HG02588 (cell line): ENCODE results near the gene HBEGF.
A peak's percentile ranks its signal among the peaks of the same experiment; 100 is the strongest.

ENCODE experiments used
- ATAC-seq: cut with Tn5 transposase; IDR thresholded peaks from one replicate; pipeline ENCODE4 v1.9.1; 2021; ENCODE audit warnings: mild to moderate bottlenecking, moderate library complexity; ENCODE audit not compliant: unreplicated experiment

HBEGF gene

DNA sequence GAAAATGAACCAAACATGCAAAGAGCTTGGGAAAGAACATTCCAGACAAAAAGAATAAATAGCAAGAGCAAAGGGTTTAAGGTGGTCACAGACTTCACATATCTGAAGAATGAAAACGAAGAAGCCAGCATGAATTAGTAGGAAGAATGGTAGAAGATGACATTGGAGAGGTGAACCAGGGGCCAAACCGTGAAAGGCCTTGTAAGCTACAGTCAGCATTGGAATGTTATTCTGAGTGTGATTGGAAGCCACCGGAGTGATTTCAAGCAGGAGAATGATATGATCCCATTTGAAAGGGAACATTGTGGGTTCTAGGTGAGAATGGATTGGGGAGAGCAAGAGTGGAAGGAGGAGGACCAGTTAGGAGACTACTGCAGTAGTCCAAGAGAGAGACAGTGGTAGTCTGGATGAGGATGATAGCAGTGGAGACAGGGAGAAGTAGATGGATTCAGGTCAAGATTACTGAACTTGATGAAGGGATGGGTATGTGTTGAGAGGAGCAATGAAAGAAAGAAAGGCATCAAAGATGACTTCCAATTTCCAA, 36.6 kb downstream of the HBEGF start:
- ATAC-seq = no peak

DNA sequence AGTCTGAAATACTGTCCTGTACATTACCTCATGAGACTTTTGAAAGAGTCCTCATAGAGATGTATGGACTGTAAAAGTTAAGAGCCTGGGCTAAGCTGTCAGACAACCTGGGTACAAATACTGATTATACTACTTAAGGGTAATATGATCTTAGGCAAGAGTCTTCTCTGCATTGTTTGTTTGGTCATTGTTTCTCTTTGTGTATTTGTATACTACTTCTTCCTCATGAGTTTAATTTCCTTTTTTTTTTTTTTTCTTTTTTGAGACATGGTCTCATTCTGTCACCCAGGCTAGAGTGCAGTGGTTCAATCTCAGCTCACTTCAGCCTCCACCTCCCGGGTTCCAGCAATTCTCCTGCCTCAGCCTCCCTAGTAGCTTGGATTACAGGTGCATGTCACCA, 40.9 kb downstream of the HBEGF start:
- no peak for ATAC-seq

DNA sequence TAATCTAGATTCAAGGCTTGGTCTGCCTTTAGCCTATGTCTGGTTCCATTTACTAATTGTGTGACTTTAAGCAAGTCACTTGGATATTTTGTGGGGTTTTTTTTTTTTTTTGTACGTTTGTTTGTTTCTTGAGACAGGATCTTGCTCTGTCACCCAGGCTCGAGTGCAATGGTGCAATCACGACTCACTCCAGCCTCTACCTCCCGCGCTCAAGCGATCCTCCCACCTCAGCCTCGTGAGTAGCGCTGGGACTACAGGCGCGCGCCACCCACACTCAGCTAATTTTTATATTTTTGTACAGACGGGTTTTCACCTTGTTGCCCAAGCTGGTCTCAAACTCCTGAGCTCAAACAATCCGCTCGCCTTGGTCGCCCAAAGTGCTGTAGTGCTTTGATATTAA, 42.4 kb downstream of the HBEGF start:
- ATAC-seq = no peak

DNA sequence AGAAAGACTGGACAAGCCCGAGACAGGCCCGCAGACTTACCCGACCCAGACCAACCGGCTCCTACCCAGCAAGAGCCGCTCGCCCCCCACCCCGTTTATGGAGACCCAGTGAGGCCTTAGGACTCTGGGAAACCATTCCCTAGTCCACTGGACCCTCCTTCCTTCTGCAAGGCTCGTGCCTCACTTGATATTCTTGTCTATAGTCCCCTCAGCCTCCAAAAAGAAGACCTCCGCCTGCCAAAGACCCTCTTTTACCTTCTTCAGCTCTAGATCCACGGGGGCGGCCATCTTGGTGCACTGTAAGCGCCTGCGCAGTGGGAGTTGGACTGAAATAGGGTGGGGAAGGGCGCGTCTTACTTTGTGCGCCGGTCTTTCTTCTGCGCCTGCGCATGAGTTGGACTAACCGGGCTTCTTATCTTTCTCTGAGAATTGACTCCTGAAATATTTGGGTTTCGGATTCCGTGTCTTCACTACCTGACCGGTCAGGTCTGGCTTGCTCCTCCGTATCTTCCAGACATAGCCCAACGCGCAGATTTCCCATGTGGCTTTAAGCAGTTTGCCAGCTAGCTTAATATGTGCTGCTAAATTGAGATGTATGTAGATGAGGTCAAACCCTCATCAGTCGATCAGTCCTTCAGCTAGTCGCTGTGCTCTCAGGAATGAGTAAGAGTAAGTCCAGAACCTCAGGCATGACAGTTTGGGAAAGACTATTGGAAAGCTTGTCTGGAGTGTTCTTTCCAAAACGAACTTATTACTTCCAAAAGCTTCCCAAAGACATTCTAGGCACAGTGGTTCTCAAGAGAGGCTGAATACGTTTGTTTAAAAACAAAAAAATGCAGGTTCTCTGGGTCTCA, 43.4 kb downstream of the HBEGF start, which contains the start of gene PFDN1:
Gene PFDN1 (minus strand): TSS at position 316 of the 854 bp plus-strand sequence. CDS start 28 bp downstream, at position 288.
- peak; percentile 97 for ATAC-seq

DNA sequence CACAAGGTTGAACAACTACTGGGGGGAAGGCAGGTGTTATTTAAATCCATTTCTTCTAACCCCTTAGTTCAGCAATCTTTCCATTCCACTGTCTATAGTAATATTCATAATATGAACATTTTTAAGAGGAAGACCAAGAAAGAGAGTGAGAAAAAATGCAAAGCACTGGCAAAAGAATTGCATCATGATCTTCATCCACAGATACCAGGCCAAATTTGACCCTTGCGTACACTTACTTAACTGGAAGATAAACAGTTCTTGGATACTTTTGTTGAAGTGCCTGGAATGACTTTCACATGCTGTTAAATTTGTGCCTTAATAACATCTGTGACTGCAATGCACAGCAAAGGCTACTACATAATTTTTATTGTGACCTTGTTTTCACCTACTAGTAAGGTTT, 45.3 kb downstream of the HBEGF start:
- ATAC-seq = no peak

DNA sequence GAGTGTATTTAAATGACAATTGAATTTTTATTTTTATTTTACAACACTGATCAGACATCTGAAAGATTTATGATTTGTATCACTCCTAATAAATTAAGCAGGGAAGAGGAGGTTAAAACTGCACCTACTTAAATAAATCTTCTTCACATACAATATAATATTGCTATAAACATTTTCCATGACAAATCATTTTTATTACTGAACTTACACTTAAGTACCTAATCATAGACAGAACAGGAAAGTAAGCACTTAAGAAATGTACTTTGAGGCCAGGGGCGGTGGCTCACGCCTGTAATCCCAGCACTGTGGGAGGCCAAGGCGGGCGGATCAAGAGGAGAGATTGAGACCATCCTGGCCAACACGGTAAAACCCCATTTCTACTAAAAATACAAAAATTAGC, 47.3 kb downstream of the HBEGF start:
- no peak for ATAC-seq

DNA sequence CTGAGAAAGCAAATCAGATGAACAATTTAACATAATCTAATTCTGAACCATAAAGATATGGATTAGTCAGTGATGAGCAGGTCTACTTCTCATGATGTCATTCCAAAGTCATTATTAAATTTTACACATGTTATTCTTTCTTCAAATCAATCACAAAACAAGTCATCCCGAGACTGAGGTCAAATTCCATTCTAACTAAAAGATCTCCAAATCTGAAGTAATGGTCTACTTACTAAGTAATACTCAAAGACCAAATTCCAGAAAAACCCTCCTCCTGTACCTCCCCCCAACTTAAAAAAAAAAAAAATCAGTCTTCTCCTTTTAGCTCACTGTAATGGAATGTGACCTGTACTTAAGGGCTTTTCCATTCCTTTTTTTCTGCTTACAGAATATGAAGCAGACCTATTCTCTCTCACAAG, 48.2 kb downstream of the HBEGF start:
- ATAC-seq = no peak

DNA sequence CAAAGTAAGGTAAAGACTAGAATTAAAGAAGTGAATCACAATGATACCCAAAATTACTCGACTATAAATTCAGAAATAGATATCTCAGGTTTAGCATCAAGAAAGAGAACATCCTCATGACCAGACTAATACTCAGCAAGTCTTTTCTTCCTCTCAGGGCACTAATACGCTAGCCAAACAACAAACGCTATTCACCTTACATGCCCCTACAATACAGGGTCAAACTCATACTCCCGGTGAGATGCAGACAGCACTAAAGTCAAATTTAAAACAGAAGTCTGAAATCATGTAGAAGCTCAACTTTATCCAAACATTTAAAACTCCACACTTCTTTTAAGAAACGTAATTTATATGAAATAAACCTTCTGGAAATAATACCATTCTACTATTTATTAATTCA, 49.1 kb downstream of the HBEGF start:
- ATAC-seq = no peak

DNA sequence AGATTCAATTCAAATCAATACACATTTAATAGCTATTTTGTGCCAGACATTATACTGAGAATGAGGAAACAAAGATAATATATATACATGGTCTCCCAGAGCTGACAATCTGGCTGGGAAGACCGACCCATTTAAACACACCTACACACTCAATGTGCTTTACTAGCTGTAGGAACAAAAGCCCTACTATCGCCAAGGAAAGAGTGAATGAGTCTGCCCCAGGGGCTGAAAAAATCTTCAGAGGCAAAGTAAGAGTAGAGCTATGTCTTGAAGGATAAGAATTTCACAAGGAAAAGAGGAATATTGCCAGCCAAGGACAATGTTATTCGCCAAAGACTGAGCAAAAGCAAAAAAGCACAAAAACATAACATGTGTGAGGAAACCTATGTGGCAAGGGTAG, 50.1 kb downstream of the HBEGF start:
- ATAC-seq = no peak

DNA sequence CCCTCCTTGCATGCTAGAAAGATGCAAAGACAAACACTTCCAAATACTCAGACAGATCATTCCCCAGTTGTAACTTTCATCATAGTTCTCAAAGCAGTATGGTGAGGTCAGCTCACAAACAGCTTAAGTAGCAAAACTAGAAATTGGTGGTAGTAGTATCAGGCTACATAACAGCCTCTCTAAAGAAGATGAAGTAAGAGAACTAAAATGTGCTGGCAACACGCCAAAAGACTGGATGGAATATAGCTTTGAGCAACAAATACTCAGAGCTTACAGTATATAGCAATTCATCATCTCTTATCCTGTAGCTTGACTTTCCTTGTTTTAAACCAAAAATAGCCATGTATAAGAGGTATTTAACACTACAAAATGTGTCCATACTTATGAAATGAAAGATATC, 51.0 kb downstream of the HBEGF start:
- ATAC-seq = no peak

DNA sequence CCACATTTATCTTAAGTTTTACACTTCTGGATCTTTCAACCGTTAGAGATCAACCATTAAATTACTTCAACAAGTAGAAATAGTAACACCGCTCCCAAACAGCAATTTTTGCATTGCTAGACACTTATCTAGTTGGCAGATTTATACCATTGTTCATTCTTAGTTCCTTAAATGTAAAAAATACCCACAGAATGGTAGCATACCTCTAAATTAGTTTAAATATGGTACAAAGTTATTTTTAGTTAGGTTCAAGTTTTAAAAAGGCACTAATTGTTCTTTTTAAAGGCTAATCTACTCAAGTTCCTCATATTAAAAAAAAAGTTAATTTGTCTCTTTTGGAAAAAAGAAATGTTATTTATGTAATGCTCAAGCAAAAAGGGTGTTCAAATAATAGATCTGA, 51.6 kb downstream of the HBEGF start:
- ATAC-seq = no peak

DNA sequence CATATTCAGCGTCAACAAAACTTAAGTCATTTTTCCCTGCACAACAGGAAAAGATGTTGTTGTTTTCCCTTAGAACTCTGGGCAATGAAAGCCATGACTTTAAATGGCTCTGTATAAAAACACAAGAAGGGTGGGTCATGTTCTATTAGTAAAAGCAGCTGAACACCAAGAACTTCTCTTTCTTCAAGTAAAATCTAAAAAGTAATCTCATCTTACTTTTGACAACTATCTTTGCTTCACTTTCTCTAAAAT, 52.6 kb downstream of the HBEGF start:
- no peak for ATAC-seq

DNA sequence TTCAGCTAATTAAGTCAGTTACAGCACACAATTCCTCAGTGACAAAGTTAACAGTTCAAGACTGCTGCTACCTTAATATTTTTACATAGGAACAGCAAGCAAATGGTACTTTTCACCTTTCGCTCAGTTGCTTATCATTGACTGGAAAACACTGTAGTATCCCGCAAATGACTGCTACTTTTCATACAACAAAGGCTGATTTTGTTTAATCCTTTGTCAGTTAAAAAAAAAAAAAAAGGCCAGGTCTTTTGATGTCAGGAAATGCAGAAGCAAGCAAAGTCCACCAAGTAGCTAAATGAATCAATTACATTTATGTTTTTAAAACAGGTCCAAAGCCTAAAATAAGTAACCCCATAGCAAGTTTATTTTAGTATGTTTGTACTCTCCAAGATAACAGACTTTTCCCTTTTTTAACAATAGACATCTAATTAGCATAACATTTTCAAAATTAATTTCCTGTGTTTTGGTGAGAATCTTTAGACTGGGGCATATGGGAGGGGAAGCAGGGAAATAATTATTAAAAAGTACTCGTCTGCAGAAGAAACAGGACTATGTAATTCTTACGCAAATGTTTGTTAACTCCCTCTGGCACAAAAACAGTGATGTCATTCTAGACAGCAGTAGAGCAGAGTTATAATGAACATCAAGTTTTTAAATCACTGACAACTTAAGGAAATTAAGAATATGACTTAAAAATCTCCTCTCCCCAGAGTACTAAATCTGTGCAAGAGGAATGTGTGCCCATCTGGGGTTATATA, 53.1 kb downstream of the HBEGF start:
- no peak for ATAC-seq

DNA sequence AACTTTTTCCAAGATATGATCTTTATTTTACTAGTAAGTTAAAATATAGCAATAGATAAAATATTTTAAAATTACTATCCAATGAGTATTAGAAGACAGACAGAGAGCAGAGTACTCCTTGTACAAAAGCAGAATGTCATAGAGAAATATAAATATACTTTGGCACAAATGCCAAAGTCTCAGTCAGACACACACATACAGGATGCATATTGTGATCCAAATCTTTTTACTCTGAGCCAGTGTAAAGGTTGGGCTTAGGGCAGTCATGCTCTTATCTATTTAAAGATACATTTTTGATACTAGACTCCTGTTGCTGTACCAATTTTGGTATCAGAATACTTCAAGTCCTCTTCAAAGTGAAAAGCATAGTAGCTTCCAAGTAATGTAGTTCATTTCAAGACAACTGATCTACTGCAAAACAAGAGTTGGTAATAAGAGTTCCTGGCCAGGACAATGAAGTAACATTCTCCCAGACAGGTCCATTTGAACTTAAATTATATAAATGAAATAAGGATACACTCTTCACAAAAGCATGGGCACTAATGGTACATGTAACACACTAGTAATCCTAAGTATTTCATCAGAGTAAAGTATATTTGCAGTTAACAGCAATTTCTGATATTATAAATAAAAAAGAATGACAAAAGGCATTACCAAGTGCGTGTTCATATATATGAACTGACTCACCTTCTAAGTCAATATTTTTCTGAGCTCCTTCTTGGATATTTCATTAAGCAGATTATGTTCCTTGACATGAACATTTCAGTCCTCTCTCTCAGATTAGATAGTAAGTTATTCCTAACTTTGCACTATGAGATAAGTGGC, 54.0 kb downstream of the HBEGF start:
- ATAC-seq = no peak

DNA sequence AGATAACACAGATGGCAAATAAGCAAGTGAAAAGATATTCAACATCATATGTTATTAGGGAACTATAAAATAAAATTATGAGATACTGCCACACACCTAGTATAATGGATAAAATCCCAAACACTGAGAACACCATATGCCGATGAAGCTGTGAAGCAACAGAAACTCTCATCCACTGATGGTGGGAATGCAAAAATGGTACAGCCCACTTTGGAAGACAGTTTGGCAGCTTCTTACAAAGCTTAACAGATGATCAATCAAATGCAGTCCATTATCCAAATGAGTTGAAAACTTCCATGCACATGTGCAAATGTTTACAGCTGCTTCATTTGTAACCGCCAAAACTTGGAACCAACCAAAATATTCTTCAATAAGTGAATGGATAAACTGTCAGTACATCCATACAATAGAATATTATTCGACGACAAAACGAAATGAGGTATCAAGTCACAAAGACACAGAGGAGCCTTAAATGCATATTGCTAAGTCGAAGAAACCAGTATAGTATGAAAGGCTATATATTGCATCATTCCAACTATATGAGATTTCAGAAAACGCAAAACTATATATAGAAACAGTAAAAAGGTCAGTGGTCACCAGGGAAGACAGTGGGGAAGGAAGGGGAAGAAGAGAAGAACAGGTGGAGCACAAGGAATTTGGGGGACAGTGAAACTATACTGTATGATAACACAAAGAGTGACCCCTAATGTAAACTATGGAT, 58.4 kb downstream of the HBEGF start:
- no peak for ATAC-seq

DNA sequence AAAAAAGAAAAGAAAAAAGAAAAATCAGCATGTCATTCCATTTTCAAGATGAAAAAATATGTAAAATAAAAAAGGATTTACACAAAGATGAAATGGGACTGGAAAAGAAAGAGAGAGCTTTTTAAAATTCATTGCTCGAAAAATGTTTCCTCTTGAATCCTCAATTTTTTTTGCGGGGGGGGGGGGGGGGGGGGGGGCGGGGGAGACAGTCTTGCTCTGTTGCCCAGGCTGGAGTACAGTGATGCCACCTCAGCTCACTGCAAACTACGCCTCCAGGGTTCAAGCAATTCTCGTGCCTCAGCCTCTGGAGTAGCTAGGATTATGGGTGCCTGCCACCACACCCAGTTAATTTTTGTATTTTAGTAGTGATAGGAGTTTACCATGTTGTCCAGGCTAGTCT, 60.0 kb downstream of the HBEGF start:
- no peak for ATAC-seq

DNA sequence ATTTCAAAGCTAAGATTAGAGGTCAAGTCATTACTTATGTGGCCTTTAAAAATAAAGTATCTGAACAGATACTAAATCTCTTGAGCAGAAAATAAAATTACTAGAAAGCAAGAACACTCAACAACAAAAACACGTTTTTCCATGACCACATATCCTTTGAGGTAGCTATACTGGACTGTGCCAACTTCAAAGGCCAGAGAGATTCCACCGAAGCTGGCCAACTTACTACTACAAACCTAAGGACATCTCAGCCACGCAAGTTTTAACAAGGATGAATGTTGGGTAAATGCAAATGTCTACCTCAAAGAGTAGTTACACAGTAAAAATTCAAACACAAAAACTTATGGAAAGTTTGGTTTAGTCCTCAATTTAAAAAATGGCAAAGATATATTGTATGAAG, 62.4 kb downstream of the HBEGF start:
- ATAC-seq = no peak
